ENCODE measurements around the gene UBE2O.

Gene UBE2O

GRCh38 chr17:76415786-76416185 lies 37.2 kb downstream of the UBE2O start:
- TF ChIP-seq ZNF274 (IDR thresholded peaks at IDR 0.05; ENCODE audit: low read depth, low read length) = no peak
- H3K4me3 ChIP-seq (ENCODE audit: low read length) = no peak overlapping the region

- no peak for TF ChIP-seq ZNF274 (IDR thresholded peaks at IDR 0.05; ENCODE audit: low read depth, low read length)
- H3K4me3 ChIP-seq (ENCODE audit: low read length) = no peak overlapping the region
These were observed 38.3 kb downstream of the UBE2O start for GRCh38 chr17:76414334-76415295.

- H3K4me3 ChIP-seq (ENCODE audit: low read length) = no peak overlapping the region
- no peak for TF ChIP-seq ZNF274 (IDR thresholded peaks at IDR 0.05; ENCODE audit: low read depth, low read length)
These were observed 41.7 kb downstream of the UBE2O start for GRCh38 chr17:76411247-76411646.

- no peak for TF ChIP-seq ZNF274 (IDR thresholded peaks at IDR 0.05; ENCODE audit: low read depth, low read length)
- H3K4me3 ChIP-seq (ENCODE audit: low read length) = no peak overlapping the region
These were observed 42.5 kb downstream of the UBE2O start for GRCh38 chr17:76410328-76410965.

- no peak overlapping the region for H3K4me3 ChIP-seq (ENCODE audit: low read length)
- TF ChIP-seq ZNF274 (IDR thresholded peaks at IDR 0.05; ENCODE audit: low read depth, low read length) = no peak
These were observed 44.7 kb downstream of the UBE2O start for GRCh38 chr17:76408037-76408849.

- no peak overlapping the region for H3K4me3 ChIP-seq (ENCODE audit: low read length)
- no peak for TF ChIP-seq ZNF274 (IDR thresholded peaks at IDR 0.05; ENCODE audit: low read depth, low read length)
These were observed 45.4 kb downstream of the UBE2O start for GRCh38 chr17:76407509-76407908.

- H3K4me3 ChIP-seq (ENCODE audit: low read length) = no peak overlapping the region
- no peak for TF ChIP-seq ZNF274 (IDR thresholded peaks at IDR 0.05; ENCODE audit: low read depth, low read length)
These were observed 46.8 kb downstream of the UBE2O start for GRCh38 chr17:76405967-76406647.

GRCh38 chr17:76405607-76405966 lies 47.4 kb downstream of the UBE2O start:
- H3K4me3 ChIP-seq (ENCODE audit: low read length) = no peak overlapping the region
- no peak for TF ChIP-seq ZNF274 (IDR thresholded peaks at IDR 0.05; ENCODE audit: low read depth, low read length)

GRCh38 chr17:76404976-76405563 lies 47.9 kb downstream of the UBE2O start:
- H3K4me3 ChIP-seq (ENCODE audit: low read length) = no peak overlapping the region
- no peak for TF ChIP-seq ZNF274 (IDR thresholded peaks at IDR 0.05; ENCODE audit: low read depth, low read length)

- TF ChIP-seq ZNF274 (IDR thresholded peaks at IDR 0.05; ENCODE audit: low read depth, low read length) = no peak
- no peak overlapping the region for H3K4me3 ChIP-seq (ENCODE audit: low read length)
These were observed 48.7 kb downstream of the UBE2O start for GRCh38 chr17:76404256-76404655.

GRCh38 chr17:76402711-76403110 lies 50.2 kb downstream of the UBE2O start:
- H3K4me3 ChIP-seq (ENCODE audit: low read length) = no peak overlapping the region
- no peak for TF ChIP-seq ZNF274 (IDR thresholded peaks at IDR 0.05; ENCODE audit: low read depth, low read length)

GRCh38 chr17:76399175-76400172 lies 53.5 kb downstream of the UBE2O start:
- no peak for TF ChIP-seq ZNF274 (IDR thresholded peaks at IDR 0.05; ENCODE audit: low read depth, low read length)
- no peak overlapping the region for H3K4me3 ChIP-seq (ENCODE audit: low read length)
